ENCODE data around the gene LZTR1.
A peak's percentile ranks its signal among the peaks of the same experiment; 100 is the strongest.
"Not testable (repeated sequence)": the region's sequence is repeated elsewhere in the genome, so short reads cannot be mapped to it uniquely, and the experiment has no call there.

Gene LZTR1

DNA sequence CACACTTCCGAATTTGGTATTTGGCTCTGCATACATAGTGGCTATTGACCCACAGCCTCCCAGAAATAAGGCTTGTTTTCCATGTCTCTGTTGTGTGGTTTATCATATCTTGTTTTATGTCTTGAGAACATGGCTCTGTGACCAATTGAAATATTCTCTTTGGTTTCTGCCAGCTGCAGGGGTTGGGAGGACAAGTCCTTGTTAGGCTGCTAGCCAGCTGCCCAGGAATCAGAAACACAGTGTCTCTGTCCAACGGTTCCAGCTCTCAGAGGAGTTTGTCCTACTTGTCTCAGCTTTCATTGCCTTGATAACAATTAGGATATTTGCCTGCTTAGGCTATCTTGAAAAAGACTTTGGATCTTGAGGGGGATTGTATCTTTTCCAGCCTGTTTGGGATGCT, 56.3 kb downstream of the LZTR1 start:
- no peak for DNase-seq

DNA sequence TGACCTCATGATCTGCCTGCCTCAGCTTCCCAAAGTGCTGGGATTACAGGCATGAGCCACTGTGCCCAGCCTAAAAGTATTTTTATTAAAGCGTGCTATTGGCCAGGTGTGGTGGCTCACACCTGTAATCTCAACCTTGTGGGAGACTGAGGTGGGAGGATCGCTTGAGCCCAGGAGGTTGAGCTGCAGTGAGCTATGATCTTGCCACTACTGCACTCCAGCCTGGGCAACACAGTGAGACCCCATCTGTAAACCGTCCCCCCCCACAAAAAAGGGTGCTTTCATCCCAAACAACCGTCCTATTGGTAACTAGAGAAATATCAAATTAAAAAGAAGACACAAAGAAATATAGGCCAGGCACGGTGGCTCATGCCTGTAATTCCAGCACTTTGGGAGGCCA, 57.1 kb downstream of the LZTR1 start:
- DNase-seq: not testable (repeated sequence)

DNA sequence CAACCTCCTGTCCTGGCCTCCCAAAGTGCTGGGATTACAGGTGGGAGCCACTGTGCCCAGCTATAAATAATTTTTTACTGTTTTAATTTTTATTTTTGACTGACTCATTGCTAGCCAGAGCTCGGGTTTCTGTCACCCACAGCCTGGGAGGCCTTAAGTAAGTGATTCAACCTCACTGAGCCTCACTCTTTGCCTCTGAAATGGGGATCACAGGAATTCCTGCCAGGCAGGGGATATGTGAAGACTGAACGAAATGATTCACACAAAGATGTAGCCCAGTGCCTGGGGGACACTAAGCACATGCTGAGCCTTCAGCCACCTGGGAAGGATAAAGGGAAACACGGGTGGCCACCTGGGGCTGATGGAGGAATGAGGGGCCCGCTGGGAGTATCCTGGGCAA, 59.8 kb downstream of the LZTR1 start:
- no peak for DNase-seq

DNA sequence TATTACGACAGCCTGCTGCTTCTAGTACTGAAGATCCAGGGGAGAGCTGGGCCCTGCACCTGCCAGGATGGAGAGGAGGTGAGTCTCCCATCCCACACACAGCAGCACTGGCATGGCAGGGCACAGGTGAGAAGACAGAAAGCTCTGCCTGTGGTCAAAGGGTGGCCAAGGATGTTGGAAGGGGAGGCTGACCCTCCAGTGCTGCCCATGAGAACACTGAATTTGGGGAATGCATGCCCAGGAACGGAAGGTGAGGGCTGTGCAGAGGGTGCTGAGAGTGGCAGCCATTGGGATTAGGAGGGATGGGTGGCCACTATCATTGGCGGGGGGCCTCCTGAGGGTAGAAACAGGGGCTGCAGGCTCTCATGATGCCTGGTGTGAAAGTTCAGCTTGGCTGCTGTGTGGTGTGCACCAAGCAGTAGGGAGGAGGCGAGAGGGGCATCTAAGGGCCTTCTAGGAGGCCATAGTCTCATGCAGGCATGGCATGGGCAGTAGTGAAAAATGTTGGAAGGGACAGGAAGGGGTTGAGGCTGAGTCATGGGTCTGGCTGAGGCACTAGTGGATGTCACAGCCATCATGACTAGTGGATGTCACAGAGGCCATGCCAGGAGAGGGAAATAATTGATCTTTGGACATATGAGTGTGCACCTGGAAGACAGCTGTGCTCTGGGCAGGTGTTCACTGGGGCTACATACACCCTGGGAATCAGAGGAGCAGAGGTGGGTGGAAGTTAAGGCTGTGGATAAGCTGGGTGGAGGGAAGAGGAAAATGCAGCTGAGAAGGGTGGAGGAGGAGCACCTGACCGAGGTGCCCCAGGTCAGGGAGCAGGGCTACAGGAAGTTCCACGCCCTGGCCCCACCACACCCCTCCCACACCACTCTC, 61.1 kb downstream of the LZTR1 start:
- DNase-seq: no peak

DNA sequence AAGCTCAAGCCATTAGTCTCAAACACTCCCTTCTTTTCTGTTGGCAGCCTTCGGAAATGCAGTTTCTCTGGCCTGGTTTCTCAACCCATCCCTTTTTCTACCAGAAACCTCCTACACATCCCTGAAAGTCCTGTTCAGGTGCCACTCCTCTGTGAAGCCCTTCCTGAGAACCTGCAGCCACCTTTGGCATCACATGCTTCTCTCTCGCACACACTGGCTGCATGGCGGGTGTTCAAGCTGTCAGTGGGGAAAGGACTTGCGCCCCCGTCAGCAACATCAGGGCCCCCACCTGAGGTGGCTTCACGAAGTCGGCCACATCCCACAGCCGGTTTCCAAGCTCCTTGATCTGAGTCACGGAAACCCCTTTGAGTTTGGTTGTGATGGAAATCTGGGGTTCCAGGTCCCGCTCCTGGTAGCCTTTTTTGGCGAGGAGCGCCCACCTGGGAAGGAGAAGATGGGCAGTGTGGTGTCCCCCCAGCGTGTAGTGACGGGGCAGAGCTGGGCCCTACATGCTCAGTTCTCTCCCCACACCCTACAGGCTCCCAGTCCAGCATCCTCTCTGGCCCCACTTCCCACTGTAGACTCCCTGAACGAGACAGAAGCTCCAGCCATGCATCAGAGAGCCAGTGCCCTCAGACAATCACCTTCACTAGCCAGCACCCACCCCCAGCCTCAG, 61.9 kb downstream of the LZTR1 start:
- no peak for DNase-seq

DNA sequence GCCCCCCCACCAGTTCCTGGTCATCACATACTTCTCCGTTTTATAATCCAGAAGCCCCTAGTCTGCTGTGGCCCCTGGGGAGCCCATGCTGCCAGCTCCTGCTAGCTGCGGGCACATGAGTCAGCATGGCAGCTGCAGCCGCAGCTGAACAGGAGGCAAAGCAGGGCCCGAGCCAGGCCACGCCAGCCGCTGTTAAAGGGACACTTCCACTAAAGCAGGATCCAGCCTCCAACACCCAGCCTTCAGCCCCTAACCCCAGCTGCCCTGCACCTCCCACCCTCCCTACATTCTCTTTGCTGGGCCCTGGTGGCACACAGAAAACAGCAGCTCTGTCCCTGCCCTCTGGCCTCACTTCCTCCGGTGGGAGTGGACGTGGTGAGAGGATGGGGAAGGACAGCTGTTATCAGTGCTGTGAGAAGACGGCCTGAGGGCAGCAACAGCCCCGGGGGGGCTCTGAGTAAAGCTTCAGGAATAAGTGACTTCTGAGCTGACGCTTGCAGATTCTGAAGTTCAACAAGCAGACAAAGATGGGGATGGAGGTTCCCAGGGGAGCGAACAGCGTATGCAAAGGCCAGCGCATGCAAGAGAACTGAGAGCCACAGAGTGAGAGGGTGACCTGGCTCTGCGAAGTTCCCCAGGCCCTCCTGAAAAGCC, 63.0 kb downstream of the LZTR1 start:
- DNase-seq: no peak

DNA sequence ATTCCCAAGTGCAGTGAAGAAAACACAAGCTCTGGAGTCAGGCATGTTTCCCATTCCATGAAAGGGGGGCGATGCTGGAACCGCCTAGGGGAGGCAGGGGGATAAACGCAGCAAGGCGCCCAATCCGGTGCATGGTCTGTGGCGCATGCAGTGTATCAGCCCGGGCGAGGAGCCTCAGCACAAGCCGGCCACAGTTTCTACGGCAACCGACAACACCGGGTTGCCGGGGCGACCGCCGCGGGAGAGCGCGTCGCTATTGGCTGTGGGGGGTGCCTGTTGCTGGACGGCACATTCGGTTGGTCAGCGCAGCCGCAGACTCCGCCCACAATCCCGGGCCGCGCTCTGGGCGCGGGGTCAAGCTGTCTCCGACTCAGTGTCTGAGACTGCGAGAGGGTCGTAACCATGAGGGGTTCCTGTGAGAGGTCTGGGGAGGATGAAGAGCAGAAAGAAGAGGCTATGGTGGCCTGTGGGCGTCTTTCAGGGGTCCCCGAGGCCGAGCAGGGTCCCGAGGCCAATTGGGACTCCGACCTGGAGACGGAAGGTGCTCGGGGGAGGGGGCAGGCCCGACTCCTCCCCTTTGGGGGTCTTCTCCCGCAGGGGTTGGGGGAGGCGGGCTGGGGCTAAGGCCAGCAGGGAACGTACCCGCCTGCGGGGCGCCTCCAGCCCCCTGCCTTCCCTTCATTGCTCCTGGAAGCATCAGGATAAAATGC, 63.6 kb downstream of the LZTR1 start, which contains the start of gene LRRC74B:
Gene LRRC74B, plus strand, starts transcription at position 362 of the 710 bp plus-strand sequence. Its CDS starts 41 bp downstream, at position 403.
- peak; percentile 73 for DNase-seq

DNA sequence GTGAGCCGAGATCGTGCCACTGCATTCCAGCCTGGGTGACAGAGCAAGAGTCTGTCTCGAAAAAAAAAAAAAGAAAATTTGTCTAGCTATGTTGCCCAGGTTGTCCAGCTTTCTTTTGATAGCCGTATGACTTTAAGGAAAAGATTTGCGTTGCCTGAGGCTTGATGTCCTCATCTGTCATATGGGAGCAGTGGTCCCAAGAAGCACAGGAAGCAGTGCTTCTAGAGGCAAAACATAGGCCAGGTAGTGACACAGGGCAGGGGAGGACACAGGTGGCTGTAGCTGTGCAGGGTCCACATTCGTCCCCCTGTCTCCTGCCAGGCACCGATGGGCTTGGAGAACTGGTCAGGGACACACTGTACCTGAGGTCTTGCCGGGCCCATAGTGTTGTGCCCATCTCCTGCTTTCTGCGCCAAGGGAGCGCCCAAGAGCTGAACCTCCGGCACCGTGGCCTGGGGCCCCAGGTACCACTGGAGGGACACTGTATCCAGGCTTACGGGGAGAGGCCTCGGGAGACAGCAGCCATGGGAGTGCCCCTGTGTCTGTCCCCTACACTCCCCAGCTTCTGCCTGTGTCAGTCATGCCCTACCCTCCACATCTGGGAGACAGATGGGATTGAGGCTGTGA, 65.1 kb downstream of the LZTR1 start:
- DNase-seq: no peak

DNA sequence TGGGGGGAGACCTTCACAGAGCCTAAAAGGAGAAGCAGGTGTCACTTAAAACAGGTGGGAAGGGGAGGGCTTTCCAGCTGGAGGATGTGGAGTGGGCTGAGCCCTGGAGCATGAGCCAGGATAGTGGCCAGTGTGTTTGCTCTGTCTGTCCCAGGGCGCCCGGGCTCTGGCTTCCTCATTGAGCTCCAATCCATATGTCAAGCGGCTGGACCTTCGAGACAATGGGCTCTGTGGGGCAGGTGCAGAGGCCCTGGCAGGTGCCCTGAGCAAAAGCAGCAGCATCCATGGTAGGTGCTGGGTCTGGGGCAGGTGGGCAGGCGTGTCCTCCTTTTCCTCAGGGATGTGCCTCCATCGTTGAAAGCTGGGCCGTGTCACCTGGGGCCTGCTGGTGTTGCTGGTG, 65.6 kb downstream of the LZTR1 start:
- no peak for DNase-seq

DNA sequence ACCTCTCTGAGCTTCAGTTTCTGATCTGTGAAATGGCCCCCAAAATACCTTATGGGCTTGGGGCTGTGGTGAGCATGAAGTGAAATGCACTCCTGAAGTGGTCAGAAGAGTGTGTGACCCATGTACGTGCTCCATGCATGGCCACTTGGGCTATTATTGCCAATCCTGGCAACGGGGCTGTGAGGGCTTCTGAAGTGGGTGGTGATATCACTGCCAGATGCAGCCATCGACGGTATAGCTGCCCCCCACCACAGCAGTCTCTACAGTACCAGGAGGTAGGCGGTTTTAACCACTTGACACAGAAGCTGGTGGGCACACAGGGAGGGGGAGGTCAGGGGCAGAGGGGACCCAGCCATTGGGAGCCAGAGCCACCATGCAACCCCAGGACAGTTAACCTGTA, 66.4 kb downstream of the LZTR1 start:
- DNase-seq: not testable (repeated sequence)

All from CD4-positive, alpha-beta T cell treated with Interleukin-10 for 1 hour (primary cell).